ENCODE results near the gene APBA1. TPM values are rescaled to one million over a fixed set of nuclear protein-coding genes. Genes with fewer than 3 reads are reported as not detected.

APBA1 gene
- total RNA-seq, 1 donor from 2014 or later = 5.9 TPM

- no peaks in the 10 kb centered on the region for H3K36me3 ChIP-seq (ENCODE audit: insufficient read depth, low read length)
- Mint-ChIP-seq H3K36me3 (ENCODE audit: low read depth, unreplicated experiment) (no peaks in the 10 kb centered on the region), H3K27ac (ENCODE audit: unreplicated experiment) (no peak overlapping the region), H3K4me3 (ENCODE audit: unreplicated experiment) (no peak overlapping the region), H3K4me1 (ENCODE audit: low read depth, unreplicated experiment) (peaks cover 35% of the 10 kb centered on the region), H3K9me3 (ENCODE audit: unreplicated experiment) (no peaks in the 10 kb centered on the region), H3K27me3 (ENCODE audit: low read depth, unreplicated experiment) (no peaks in the 10 kb centered on the region)
- DNase-seq (ENCODE audit: low read depth) = no peak
- no peaks in the 10 kb centered on the region for H3K9me3 ChIP-seq (ENCODE audit: insufficient read depth, low read depth, low read length)
- no peak overlapping the region for H3K4me3 ChIP-seq (ENCODE audit: insufficient read depth, low read depth, low read length)
- H3K4me1 ChIP-seq (ENCODE audit: insufficient read depth, low read length) = peaks cover 25% of the 10 kb centered on the region
- FAIRE-seq = no peak
- H4K20me1 ChIP-seq (ENCODE audit: insufficient read depth, low read length) = no peaks in the 10 kb centered on the region
- TF ChIP-seq CTCF (IDR thresholded peaks at IDR 0.05; ENCODE audit: insufficient read depth, low read depth, low read length) = no peak
- TF ChIP-seq EZH2 (IDR thresholded peaks at IDR 0.05; ENCODE audit: insufficient read depth, low read length) = no peak
- no peak overlapping the region for H3K9ac ChIP-seq (ENCODE audit: low read length)
- no peak overlapping the region for H3K27ac ChIP-seq (ENCODE audit: low read depth, low read length)
- H3K79me2 ChIP-seq (ENCODE audit: insufficient read depth, low read length) = no peaks in the 10 kb centered on the region
- H2AFZ ChIP-seq (ENCODE audit: low read depth, low read length) = no peak overlapping the region
- no peak overlapping the region for H3K4me2 ChIP-seq (ENCODE audit: low read length)
- H3K27me3 ChIP-seq (ENCODE audit: insufficient read depth, low read length) = no peaks in the 10 kb centered on the region
Observed at GRCh38 chr9:69382135-69382534, 290.0 kb downstream of the APBA1 start.

DNA sequence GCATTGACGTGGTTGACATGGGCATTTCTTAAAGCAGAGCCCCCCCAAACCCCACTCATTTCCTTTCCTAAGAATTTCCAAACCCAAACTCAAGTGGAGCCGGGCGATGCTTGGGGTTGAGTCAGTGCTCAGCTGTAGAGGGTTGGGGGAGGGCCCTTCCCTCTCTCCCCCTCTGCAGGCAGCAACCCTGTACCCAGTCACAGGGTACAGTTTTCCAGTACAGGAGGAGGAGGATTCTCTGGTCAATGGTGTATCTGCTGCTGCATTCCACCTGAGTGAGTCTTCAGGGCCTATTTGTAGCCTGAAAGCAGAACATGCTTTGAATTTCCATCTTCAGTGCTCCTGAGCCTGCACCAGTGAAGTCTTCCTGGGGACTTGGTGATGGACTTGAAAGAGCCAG is 291.4 kb downstream of the APBA1 start:
- Histone ChIP-seq H3K4me3 (ENCODE audit: insufficient read depth, low read depth, low read length) (no peak overlapping the region), H3K4me1 (ENCODE audit: insufficient read depth, low read length) (peaks cover 36% of the 10 kb centered on the region), H2AFZ (ENCODE audit: low read depth, low read length) (no peak overlapping the region), H3K27me3 (ENCODE audit: insufficient read depth, low read length) (no peaks in the 10 kb centered on the region), H3K27ac (ENCODE audit: low read depth, low read length) (no peak overlapping the region), H4K20me1 (ENCODE audit: insufficient read depth, low read length) (no peaks in the 10 kb centered on the region), H3K4me2 (ENCODE audit: low read length) (peak overlapping the region; percentile 37), H3K79me2 (ENCODE audit: insufficient read depth, low read length) (no peaks in the 10 kb centered on the region), H3K9me3 (ENCODE audit: insufficient read depth, low read depth, low read length) (no peaks in the 10 kb centered on the region), H3K9ac (ENCODE audit: low read length) (no peak overlapping the region), H3K36me3 (ENCODE audit: insufficient read depth, low read length) (no peaks in the 10 kb centered on the region)
- peak; percentile 53 for DNase-seq (ENCODE audit: low read depth)
- Mint-ChIP-seq H3K27ac (ENCODE audit: unreplicated experiment) (peak overlapping the region; percentile 5), H3K4me3 (ENCODE audit: unreplicated experiment) (no peak overlapping the region), H3K4me1 (ENCODE audit: low read depth, unreplicated experiment) (peaks cover 46% of the 10 kb centered on the region), H3K9me3 (ENCODE audit: unreplicated experiment) (no peaks in the 10 kb centered on the region), H3K36me3 (ENCODE audit: low read depth, unreplicated experiment) (no peaks in the 10 kb centered on the region), H3K27me3 (ENCODE audit: low read depth, unreplicated experiment) (no peaks in the 10 kb centered on the region)
- TF ChIP-seq CTCF (IDR thresholded peaks at IDR 0.05; ENCODE audit: insufficient read depth, low read depth, low read length) = no peak
- no peak for TF ChIP-seq EZH2 (IDR thresholded peaks at IDR 0.05; ENCODE audit: insufficient read depth, low read length)
- FAIRE-seq = peak; percentile 26

- H2AFZ ChIP-seq (ENCODE audit: low read depth, low read length) = no peak overlapping the region
- H3K27me3 ChIP-seq (ENCODE audit: insufficient read depth, low read length) = no peaks in the 10 kb centered on the region
- no peaks in the 10 kb centered on the region for H3K36me3 ChIP-seq (ENCODE audit: insufficient read depth, low read length)
- peak overlapping the region; percentile 37 for H3K4me2 ChIP-seq (ENCODE audit: low read length)
- no peaks in the 10 kb centered on the region for H3K9me3 ChIP-seq (ENCODE audit: insufficient read depth, low read depth, low read length)
- no peaks in the 10 kb centered on the region for H3K79me2 ChIP-seq (ENCODE audit: insufficient read depth, low read length)
- no peak overlapping the region for H3K9ac ChIP-seq (ENCODE audit: low read length)
- H3K27ac Mint-ChIP-seq (ENCODE audit: unreplicated experiment) = peak overlapping the region; percentile 5
- H3K4me3 Mint-ChIP-seq (ENCODE audit: unreplicated experiment) = peak overlapping the region; percentile 51
- H3K4me1 ChIP-seq (ENCODE audit: insufficient read depth, low read length) = peaks cover 36% of the 10 kb centered on the region
- H3K9me3 Mint-ChIP-seq (ENCODE audit: unreplicated experiment) = no peaks in the 10 kb centered on the region
- H3K27me3 Mint-ChIP-seq (ENCODE audit: low read depth, unreplicated experiment) = no peaks in the 10 kb centered on the region
- no peak for DNase-seq (ENCODE audit: low read depth)
- peaks cover 46% of the 10 kb centered on the region for H3K4me1 Mint-ChIP-seq (ENCODE audit: low read depth, unreplicated experiment)
- H3K36me3 Mint-ChIP-seq (ENCODE audit: low read depth, unreplicated experiment) = no peaks in the 10 kb centered on the region
- no peak for FAIRE-seq
- TF ChIP-seq CTCF (IDR thresholded peaks at IDR 0.05; ENCODE audit: insufficient read depth, low read depth, low read length) = no peak
- no peak for TF ChIP-seq EZH2 (IDR thresholded peaks at IDR 0.05; ENCODE audit: insufficient read depth, low read length)
- H3K4me3 ChIP-seq (ENCODE audit: insufficient read depth, low read depth, low read length) = no peak overlapping the region
- no peaks in the 10 kb centered on the region for H4K20me1 ChIP-seq (ENCODE audit: insufficient read depth, low read length)
- H3K27ac ChIP-seq (ENCODE audit: low read depth, low read length) = no peak overlapping the region
Observed at GRCh38 chr9:69380301-69380700, 291.9 kb downstream of the APBA1 start.

Data from astrocyte (in vitro differentiated cells and primary cell).